ENCODE measurements around the gene DNAL4.
A peak's percentile ranks its signal among the peaks of the same experiment; 100 is the strongest.

The DNAL4 gene, protein sequence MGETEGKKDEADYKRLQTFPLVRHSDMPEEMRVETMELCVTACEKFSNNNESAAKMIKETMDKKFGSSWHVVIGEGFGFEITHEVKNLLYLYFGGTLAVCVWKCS

DNA sequence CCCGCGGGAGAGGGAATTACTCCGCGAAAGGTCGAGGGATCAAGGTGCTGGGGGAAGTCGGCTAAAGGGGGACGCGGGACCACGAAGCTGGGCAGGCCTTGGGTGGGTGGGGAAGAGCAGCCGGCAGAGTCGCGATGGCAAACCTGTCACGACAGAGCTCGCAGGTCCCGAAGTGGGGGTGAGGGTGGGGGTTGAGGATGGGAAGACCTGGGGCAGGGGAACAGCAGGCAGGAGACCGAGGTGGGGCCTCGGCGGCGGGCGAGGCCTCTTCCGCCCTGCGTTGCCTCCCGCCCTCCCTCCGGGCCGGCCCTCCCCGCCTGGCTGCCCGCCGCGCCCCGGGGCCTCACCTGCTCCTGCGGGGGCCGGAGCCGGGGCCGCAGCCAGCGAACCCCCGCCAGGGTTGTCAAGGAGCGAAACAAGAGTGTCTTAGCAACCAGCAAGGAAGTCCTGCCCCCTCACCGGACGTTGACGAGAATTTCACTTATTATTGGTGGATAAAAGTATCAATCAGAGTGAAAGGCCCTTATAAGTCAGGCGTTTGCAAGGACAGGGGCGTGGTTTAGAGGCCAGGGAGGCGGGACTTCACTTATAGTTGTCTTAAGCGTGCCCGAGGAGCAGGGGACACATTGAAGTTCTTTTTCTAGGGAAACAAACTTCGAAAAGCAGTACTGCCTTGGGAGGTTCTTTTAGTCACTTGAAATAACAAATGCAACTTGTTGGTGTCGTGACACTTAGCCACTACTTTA is at the start of gene DNAL4:
DNAL4 (minus strand) TSS at position 423 of the 746 bp plus-strand sequence. CDS start 11,412 bp downstream, outside the sequence.
- peak within 1 kb of the TSS; percentile 33 to 92 (median 84) for H3K27ac ChIP-seq
- H3K4me3 ChIP-seq: peak within 1 kb of the TSS; percentile 57 to 88 (median 80)

DNA sequence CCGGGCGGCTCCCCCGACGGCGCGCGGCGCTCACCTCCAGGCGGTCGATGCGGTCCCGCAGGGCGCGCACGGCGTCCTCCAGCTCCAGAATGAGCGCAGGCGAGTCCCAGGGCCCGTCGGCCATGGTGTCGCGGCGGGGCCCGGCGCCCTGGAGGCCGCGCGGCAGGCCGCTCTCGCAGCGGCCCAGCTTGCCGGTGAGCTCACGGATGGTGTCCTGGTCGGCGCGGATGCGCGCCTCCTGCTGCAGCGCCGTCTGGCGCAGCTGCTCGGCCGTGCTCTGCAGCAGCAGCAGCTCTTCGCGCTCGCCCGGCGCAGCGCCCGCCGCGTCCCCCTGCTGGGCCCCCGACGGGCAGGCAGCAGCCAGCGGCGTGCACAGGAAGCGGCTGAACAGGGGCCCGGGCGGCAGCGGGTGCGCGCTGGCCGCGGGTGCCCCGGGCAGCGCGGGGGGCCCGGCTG is 49.3 kb upstream of the DNAL4 start:
- Histone ChIP-seq H3K4me3 (peak overlapping the region; percentile 5 to 40 (median 31)), H3K27ac (peak overlapping the region in 2 of 21 experiments; percentile 11 to 15)

DNA sequence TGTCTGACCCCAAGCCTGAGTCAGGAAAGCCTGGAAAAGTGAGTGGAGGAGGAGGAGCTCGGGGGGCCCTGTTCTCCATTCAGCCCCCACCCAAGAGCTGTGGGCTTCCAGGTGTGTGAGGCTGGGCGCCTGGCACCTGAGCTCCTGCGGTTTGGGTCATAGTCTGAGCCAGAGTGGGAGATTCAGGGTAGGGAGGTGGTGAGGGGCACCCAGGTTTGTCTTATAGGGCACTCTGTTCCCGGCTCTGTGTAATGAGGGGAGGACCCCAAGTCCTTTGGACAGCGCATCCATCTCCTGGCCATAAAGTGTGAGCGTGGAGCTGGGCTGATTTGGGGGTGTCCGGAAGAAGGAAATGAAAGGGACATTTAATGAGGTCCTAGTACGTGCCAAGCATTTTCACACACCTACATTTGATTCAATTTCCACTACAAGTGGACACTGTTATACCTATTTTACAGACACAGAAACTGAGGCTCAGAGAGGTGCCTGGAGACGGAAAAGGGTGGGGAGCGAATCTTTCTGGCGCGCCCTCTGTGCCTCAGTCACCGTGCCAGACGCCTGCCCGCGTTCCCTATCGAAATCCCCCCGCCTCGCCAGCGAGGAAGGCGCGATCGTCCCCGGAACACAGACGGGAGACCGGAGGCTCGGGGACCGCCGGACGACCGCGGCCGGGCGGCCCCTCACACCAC is 48.7 kb upstream of the DNAL4 start:
- H3K27ac ChIP-seq: peak overlapping the region in 2 of 21 experiments; percentile 11 to 15
- H3K4me3 ChIP-seq: peak overlapping the region; percentile 5 to 40 (median 31)

DNA sequence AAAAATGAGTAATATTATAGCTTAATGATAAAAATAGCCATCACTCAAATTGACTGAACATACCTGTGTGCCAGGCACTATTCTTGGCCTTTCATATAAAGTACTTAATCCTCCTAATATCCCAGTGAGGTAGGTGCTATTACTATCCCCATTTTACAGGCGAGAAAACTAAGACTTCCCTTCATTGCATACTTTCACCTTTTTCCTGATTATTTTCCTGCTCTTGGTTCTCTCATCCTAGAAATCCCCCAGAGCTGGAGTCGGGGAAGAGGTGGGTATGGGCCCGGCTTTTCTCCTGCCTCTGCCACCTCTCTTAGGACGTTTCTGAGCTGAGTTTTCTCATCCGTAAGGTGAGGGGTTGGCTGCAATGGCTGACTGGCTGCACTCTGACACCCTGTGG is 47.7 kb upstream of the DNAL4 start:
- Histone ChIP-seq H3K4me3 (no peak overlapping the region), H3K27ac (no peak overlapping the region)

DNA sequence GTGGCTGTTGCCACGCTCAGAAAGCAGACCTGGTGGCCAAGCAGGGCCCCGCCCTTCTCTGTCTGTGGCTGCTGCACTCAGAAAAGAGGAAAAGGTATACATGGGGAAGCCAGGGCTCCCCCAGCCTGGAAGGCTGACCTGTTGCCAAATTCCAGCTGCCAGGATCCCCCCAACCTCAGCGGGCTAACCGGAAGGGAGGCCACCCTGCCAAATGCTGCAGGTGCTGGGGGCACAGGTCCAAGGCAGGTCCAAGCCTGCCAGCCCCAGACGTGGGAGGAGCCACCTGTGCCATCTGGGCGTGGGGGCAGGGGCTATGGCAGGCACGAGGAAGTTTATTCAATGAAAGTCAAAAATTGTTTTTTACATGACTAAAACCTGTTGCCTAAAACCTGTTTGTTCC is 47.3 kb upstream of the DNAL4 start:
- Histone ChIP-seq H3K27ac (no peak overlapping the region), H3K4me3 (no peak overlapping the region)

DNA sequence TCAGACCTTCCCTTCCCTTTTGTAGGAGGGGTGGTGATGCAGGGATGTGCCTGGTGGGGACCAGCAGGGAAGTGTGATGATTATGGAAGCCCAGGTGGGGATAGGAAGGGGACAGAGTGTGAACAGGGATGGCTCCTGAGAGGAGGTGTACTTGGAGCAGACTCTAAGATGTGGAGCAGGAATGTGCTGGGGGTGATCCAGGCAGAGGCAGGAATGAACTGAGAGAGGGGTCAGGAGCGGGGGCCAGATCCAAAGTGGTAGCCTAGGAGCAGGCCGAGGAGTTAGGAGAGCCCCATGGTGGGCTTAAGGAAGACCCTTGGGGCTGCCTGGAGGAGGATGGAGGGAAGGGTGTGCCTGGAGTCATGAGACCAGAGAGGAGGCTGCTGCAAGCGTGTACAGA is 46.2 kb upstream of the DNAL4 start:
- Histone ChIP-seq H3K27ac (no peak overlapping the region), H3K4me3 (no peak overlapping the region)

DNA sequence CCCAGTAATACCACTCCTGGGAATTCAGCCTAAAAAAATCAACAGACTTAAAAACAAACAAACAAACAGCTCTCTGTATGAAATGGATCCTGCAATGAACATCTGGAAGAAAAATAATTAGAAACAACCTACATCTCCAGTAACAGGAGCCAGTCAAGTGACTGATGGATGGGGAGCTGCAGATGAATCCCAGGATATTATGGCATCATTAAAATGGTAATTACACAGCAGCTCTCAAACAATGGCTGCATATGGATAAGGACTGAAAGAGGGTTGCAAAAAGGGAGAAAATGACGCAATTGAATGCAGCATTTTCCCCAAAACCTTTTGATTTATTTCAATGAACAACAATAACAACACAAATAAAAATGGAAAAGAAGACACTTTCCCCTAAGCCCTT is 45.7 kb upstream of the DNAL4 start:
- Histone ChIP-seq H3K4me3 (no peak overlapping the region), H3K27ac (no peak overlapping the region)

DNA sequence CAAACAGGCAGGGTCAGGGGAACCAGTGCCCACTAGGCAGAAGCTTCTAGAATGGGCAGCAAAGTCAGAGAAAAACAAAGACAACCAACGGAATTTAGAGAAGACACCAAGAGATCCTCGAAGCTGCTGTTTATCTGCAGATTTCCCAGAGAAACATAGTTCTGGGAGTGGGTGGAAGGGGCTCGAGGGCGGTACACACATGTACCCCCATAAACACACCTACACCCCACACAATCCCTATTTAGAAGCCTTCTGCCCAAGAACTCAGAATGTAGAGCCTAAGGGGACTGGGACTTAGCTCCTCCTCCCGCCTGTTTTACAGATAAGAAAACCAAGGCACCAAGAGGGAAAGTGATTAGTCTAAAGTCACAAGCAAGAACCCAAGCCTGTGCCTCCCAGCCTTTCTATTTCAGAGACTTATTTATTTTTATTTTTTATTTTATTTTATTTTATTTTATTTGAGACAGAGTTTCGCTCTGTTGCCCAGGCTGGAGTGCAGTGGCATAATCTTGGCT is 43.5 kb upstream of the DNAL4 start:
- Histone ChIP-seq H3K27ac (no peak overlapping the region), H3K4me3 (no peak overlapping the region)

DNA sequence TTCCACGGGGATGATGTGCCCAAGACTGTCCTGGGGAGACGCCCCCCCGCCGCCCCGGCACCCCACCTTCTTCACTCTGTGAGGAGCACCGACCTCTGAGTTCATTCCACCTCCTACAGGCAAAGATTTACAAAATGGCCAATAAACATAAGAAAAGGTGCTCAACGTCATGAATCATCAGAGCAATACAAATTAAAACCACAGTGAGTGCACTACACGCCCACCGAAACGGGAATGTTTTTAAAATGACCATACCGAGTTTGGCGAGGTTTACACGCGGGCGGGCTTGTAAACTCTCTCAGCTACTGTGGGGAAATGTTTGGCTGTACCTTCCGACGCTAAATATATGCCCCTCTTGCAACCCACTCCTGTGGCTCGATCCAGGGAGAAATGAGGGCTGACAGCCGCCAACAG is 42.0 kb upstream of the DNAL4 start:
- H3K4me3 ChIP-seq: no peak overlapping the region

DNA sequence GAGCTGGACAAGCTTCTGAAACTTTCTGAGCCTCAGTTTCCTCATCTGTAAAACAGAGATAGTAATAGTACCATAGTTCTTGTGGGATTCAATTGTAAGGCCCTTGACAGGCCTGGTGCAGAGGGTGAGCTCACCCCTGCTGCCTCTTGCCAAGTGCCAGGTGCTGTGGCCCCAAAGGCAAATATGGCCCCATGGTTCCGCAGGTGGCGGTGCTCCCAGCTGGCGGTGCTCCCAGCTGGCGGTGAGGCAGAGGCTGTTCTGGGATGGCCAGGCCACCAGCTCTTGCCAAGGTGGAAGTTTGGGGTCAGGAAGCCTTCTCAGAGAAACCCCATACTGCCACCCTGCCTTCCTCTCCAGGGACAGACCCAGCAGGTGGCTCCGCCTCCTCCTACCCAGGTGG is 41.0 kb upstream of the DNAL4 start:
- Histone ChIP-seq H3K4me3 (no peak overlapping the region), H3K27ac (no peak overlapping the region)

More for the DNA sequence above, 42.0 kb upstream of the DNAL4 start:
- H3K27ac ChIP-seq: no peak overlapping the region

DNA sequence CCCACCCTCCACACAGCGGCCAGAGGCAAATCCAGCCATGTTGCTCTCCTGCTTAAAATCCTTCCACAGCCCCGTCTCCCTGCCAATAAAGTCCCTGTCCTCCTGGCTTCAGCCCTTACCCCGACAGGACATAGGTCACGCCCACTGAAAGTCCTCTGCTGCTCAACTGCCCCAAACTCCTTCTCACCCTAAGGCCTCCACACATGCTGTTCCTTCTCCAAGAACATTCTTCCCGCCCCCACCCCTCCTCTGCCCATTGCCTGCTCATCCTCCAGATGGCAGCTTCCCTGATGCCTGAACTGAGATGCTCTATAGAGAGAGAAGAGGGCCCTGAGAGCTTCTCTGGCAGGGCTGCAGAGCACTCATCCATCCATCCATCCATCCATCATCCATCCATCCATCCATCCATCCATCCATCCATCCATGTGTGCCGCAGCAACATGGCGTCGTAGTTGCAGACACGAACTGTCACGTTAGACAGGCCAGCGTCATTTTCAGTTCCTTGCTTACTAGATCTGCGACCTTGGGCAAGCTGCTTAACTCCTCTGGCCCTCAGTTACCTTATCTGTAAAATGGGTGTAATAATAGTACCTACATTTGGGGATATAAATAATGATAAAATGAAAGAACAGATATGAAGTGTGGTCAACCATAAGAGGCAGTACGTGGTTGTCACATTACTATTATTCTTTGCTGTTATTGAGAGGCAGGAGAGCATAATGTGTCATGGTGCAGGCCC is 40.4 kb upstream of the DNAL4 start:
- H3K27ac ChIP-seq: no peak overlapping the region

DNA sequence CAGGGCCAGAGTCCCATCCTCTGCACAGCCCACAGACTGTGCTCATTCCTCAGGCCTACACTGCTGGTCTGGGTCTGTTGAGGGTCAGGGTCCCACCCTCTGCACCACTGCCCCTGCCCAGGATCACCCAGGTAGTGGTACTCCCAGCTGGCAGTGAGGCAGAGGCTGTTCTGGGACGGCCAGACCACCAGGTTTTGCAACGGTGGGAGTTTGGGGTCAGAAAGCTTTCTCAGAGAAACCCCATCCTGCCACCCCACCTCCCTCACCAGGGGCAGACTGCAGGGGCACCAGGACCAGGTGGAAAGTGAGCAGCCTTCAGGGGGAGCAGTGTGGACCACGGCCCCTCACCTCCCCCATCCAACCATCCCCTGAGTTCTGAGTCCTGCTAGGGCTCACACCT is 39.1 kb upstream of the DNAL4 start:
- no peak overlapping the region for H3K4me3 ChIP-seq
- H3K27ac ChIP-seq: no peak overlapping the region

More for the DNA sequence above, 40.4 kb upstream of the DNAL4 start:
- H3K4me3 ChIP-seq: no peak overlapping the region

DNA sequence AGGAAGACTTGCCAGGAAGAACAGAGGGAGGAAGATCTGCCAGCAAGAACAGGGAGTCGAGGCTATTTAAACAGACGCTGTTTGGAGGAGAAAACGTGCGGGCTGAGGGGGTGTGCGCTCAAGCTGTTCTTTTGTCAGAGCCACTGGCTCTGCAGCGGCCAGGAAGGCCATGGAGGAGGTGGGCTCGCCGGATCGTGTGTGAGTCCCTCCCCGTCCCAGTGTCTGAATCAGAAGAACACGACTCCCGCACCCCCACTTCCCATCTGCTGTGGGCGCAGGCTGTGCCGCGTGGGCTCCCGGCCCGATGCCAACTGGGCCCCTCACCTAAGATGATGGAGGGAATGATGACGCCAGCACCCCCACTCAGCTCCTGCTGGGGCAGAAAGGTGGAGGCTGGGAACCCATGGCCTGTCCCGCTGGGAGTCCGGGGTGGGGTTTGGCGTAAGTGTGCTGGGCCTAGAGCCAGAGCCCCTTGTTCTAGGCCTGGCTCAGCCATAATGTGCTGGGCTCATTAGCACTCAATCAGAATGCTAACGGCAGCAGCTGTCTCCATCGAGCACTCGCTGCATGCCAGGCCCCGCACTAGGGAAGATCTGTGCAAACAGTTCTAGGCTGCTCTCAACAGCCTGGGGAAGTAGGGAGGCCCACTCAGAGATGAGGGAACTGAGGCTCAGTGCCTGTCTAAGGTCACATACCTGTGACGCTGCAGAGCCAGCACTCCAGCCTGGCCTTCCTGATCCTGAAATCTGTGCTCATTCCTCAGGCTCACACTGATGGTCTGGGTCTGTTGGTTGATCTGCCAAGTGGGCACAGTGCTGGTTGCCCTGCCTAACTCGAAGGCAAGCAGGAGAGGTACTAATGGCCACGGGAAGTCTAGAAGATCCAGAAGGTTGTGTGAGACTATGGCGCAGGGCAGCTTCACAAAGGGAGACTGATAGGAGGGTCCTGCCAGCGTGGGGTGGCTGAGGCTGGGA is 38.3 kb upstream of the DNAL4 start:
- Histone ChIP-seq H3K4me3 (no peak overlapping the region), H3K27ac (no peak overlapping the region)

DNA sequence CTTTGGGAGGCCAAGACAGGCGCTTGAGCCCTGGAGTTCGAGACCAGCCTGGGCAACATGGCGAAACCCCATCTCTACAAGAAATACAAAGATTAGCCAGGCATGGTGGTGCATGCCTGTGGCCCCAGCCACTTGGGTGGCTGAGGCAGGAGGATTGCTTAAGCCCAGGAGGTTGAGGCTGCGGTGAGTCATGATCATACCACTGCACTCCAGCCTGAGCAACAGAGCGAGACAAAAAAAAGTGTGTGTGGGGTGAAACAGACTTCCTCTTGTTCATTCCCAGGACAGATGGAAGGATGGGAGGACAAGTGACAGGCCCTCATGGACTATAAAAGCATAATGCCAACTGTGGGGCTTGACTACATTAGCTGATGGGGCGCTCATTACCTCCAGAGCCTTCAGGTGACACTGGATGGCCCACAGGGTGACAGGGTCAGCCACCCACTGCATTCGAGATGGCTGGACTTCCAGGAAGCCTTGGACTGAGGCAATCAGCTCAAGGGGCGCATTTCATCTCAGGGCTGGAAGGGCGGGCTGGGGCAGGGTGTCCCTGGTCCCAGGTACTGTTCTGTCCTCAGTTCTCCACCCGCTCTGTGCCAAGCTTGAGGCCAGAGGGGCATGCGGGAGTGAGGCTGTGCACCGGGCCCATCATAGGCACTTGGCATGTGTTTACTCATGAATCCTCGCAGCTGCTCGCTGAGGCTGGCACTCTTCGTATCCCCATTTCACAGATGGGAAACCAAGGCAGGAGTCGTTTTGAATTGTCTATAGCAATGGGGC is 37.4 kb upstream of the DNAL4 start:
- Histone ChIP-seq H3K27ac (no peak overlapping the region), H3K4me3 (no peak overlapping the region)

DNA sequence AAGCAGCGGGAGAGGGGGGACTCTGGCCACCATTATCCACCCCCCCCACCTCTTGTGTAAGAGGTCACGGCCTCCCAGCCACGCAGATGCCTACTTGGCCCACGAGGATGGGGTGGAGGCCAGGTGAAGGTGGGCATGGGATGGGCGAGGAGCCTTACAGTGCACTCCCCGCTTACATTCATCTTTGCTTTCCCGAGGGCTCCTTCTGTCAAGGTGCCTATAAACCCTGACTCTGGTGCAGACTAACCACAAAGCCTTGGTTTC is 36.8 kb upstream of the DNAL4 start:
- Histone ChIP-seq H3K4me3 (no peak overlapping the region), H3K27ac (no peak overlapping the region)

DNA sequence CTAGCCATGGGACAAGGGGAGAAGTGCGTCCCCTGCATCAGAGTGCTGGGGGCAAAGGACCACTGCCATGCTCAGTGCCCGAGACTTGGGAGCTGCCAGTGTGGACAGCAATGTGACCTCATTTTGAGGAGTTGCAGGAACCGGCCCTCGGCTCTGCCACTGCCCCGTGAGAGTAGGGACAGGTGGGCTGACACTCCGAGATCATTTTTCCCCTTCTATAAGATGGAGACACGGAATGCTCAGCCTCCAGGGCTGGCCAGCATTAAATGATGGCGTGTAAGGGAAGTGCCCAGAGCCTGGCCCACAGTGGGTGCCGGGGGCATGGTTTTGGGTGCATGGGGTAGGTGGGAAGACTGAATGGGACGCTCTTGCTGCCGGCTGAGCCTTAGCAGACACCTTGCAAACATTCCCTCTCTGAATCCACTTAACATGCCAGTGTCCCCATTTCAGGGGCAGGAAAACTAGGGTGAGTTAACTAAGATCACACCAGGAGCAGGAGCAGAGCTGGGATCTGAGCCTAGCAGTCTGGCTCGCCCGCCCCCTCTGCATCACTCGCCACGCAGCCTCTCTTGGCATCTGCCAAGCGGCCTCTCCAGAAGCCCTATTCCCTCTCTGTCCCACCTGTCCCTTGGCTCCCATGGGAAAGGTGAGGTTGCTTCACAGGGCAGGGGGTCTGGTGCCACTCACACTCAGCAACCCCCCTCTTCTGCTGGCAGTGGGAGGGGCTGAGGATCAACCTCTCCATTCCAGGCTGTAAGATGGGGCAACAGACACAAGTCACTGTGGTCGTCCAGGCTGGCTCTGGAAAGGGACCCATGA is 36.3 kb upstream of the DNAL4 start:
- no peak overlapping the region for H3K27ac ChIP-seq
- no peak overlapping the region for H3K4me3 ChIP-seq

DNA sequence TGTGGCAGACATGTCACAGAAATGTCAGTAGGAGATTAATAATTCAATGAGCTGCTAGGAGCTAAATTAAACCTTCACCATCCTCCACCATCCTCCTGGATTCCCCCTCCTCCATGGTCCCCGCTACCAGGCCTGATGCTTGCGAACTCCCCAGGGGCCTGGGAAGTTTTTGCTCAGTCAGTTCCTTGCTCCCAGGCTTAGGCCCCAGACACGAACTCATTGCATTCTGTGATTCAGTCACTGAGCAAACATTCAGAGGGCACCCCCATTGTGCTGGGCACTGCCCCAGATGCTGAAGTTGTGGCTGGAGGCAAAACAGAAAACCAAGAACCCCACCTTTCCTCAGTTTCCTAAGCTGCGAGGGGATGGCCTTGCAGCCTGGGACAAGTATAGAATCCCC is 35.5 kb upstream of the DNAL4 start:
- Histone ChIP-seq H3K4me3 (no peak overlapping the region), H3K27ac (no peak overlapping the region)

All from skin epidermis (tissue), 12 donors.